Neural cell (in vitro differentiated cells): Measurements from ENCODE around the gene SMIM22. TPM values are rescaled to one million over a fixed set of nuclear protein-coding genes. Genes with fewer than 3 reads are reported as not detected.

ENCODE experiments used
- H2AFZ ChIP-seq: fragments of 200-600, 300-800 bp; sonication (generic), shearing (Covaris generic); 2 replicates; pipeline ENCODE4 v1.6.0; 2014; ENCODE audit warnings: low read depth, mild to moderate bottlenecking, antibody characterized with exemption, low read length, moderate library complexity
- H3F3A ChIP-seq: fragments of 200-600 bp; shearing (Covaris generic); 2 replicates; pipeline ENCODE4 v1.6.1; 2016; ENCODE audit warnings: mild to moderate bottlenecking, moderate library complexity, mixed read lengths, antibody characterized with exemption, low read length; ENCODE audit not compliant: insufficient read depth, poor library complexity, severe bottlenecking
- H3K27ac ChIP-seq: fragments of 200-600, 300-800 bp; sonication (generic), shearing (Covaris generic); 2 replicates; pipeline ENCODE4 v1.5.1; 2014; ENCODE audit warnings: mild to moderate bottlenecking, low read length, moderate library complexity
- H3K27me3 ChIP-seq: fragments of 300-800, 200-600 bp; sonication (generic), shearing (Covaris generic); 2 replicates; pipeline ENCODE4 v1.6.0; 2014; ENCODE audit warnings: mild to moderate bottlenecking, low read depth, low read length, moderate library complexity; ENCODE audit not compliant: insufficient read depth
- H3K36me3 ChIP-seq: fragments of 300-800, 200-600 bp; sonication (generic), shearing (Covaris generic); 2 replicates; pipeline ENCODE4 v1.5.1; 2014; ENCODE audit warnings: mild to moderate bottlenecking, antibody characterized with exemption, low read length, moderate library complexity; ENCODE audit not compliant: insufficient read depth
- H3K4me2 ChIP-seq: fragments of 300-800, 200-600 bp; sonication (generic), shearing (Covaris generic); 2 replicates; pipeline ENCODE4 v1.6.0; 2014; ENCODE audit warnings: mild to moderate bottlenecking, low read length
- H3K4me3 ChIP-seq: fragments of 300-800, 200-600 bp; sonication (generic), shearing (Covaris generic); 2 replicates; pipeline ENCODE4 v1.5.1; 2014; ENCODE audit warnings: mild to moderate bottlenecking, low read length, moderate library complexity
- H3K79me2 ChIP-seq: fragments of 200-600 bp; shearing (Covaris generic); replicated peaks from 2 replicates; pipeline ENCODE4 v1.6.0; 2014; ENCODE audit warnings: mild to moderate bottlenecking, low read length, moderate library complexity; ENCODE audit not compliant: insufficient read depth
- H3K9ac ChIP-seq: fragments of 300-800, 200-600 bp; sonication (generic), shearing (Covaris generic); 2 replicates; pipeline ENCODE4 v1.6.1; 2016; ENCODE audit warnings: mild to moderate bottlenecking, low read length, mixed read lengths
- H3K9me2 ChIP-seq: fragments of 200-600 bp; shearing (Covaris generic); 2 replicates; pipeline ENCODE4 v1.6.1; 2016; ENCODE audit warnings: mild to moderate bottlenecking, low read length, mixed read lengths; ENCODE audit not compliant: insufficient read depth
- H3K9me3 ChIP-seq: fragments of 200-600, 300-800 bp; sonication (generic), shearing (Covaris generic); 2 replicates; pipeline ENCODE4 v1.6.1; 2016; ENCODE audit warnings: mild to moderate bottlenecking, mixed run types, low read length, moderate library complexity, mixed read lengths
- H4K20me1 ChIP-seq: fragments of 200-600 bp; shearing (Covaris generic); 2 replicates; pipeline ENCODE4 v1.6.1; 2016; ENCODE audit warnings: mild to moderate bottlenecking, mixed run types; ENCODE audit not compliant: insufficient read depth
- CTCF ChIP-seq: fragments of 450-650 bp; IDR thresholded peaks from 2 replicates; pipeline ENCODE4 v1.5.1; 2014; ENCODE audit warnings: antibody characterized with exemption, mild to moderate bottlenecking, moderate library complexity; ENCODE audit not compliant: poor library complexity, severe bottlenecking
- EP300 ChIP-seq: fragments of 450-650 bp; conservative IDR thresholded peaks from 2 replicates; pipeline ENCODE4 v1.6.1; 2014; ENCODE audit warnings: antibody characterized with exemption, mild to moderate bottlenecking, moderate library complexity; ENCODE audit not compliant: poor library complexity, severe bottlenecking
- EZH2 ChIP-seq: fragments of 200-600, 300-800 bp; shearing (Covaris generic), sonication (generic); IDR thresholded peaks from 2 replicates; pipeline ENCODE4 v1.6.1; 2014; ENCODE audit warnings: antibody characterized with exemption, low read length, borderline replicate concordance, mild to moderate bottlenecking; ENCODE audit not compliant: insufficient read depth, poor library complexity, severe bottlenecking
- MXI1 ChIP-seq: fragments of 450-650 bp; conservative IDR thresholded peaks from 2 replicates; pipeline ENCODE4 v1.6.1; 2014; ENCODE audit warnings: antibody characterized with exemption, mild to moderate bottlenecking; ENCODE audit not compliant: poor library complexity, severe bottlenecking
- POLR2AphosphoS5 ChIP-seq: IDR thresholded peaks from 2 replicates; pipeline ENCODE4 v1.6.1; 2012
- RAD21 ChIP-seq: fragments of 450-650 bp; conservative IDR thresholded peaks from 2 replicates; pipeline ENCODE4 v1.6.1; 2014; ENCODE audit warnings: antibody characterized with exemption, mild to moderate bottlenecking, moderate library complexity
- REST ChIP-seq: IDR thresholded peaks from 2 replicates; pipeline ENCODE4 v1.6.1; 2012; ENCODE audit warnings: borderline replicate concordance
- SMC3 ChIP-seq: fragments of 450-650 bp; conservative IDR thresholded peaks from 2 replicates; pipeline ENCODE4 v1.6.1; 2014; ENCODE audit warnings: antibody characterized with exemption, mild to moderate bottlenecking, moderate library complexity; ENCODE audit not compliant: poor library complexity
- TAF1 ChIP-seq: IDR thresholded peaks from 2 replicates; pipeline ENCODE4 v1.6.1; 2012; ENCODE audit warnings: low read depth
- polyA plus RNA-seq: library from polyadenylated mRNA; depleted of rRNA; stranded (reverse); fragments of >200 nt; gene quantifications from 2 replicates; pipeline ENCODE4 v1.2.3, GENCODE V29; 2014

SMIM22 gene
- polyA plus RNA-seq, 1 donor from 2014 or later = not detected

DNA sequence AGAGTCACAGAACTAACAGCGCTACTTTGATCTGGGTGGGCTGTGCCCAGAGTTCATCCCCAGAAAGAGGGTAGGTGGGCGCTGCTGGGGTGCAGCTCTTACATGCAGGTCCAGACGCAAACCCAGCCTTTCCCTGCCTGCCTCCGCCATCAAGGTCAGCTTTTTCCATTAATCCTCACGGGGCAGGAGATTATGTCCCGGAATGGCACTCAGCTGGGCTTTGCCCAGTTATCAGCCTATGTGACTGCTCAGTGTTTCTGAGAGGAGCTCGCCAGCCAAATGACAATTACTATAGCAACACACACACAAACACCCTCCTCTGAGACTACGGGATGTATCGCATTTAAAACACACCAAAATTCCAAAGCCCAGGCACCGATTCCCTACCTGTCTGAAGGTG is 31.8 kb downstream of the SMIM22 start:
- Histone ChIP-seq H3K27me3 (no peaks in the 10 kb centered on the region), H3K4me3 (no peak overlapping the region), H3K9me3 (no peaks in the 10 kb centered on the region), H3K36me3 (no peaks in the 10 kb centered on the region), H4K20me1 (no peaks in the 10 kb centered on the region), H2AFZ (no peak overlapping the region), H3K27ac (no peak overlapping the region), H3K79me2 (no peaks in the 10 kb centered on the region), H3K9me2 (no peaks in the 10 kb centered on the region), H3F3A (no peaks in the 10 kb centered on the region), H3K9ac (no peak overlapping the region), H3K4me2 (no peak overlapping the region)
- no peak for TF ChIP-seq REST
- TF ChIP-seq RAD21 = no peak
- TF ChIP-seq TAF1 = no peak
- TF ChIP-seq POLR2AphosphoS5 = no peak
- TF ChIP-seq EZH2 = no peak
- TF ChIP-seq SMC3 = no peak
- TF ChIP-seq MXI1 = no peak
- no peak for TF ChIP-seq CTCF
- TF ChIP-seq EP300 = no peak

GRCh38 chr16:4828567-4829321 is 33.6 kb downstream of the SMIM22 start:
- Histone ChIP-seq H4K20me1 (no peaks in the 10 kb centered on the region), H3K27me3 (no peaks in the 10 kb centered on the region), H3K9me3 (no peaks in the 10 kb centered on the region), H3K79me2 (no peaks in the 10 kb centered on the region), H3K4me3 (no peak overlapping the region), H3K4me2 (no peak overlapping the region), H3K27ac (no peak overlapping the region), H3K36me3 (no peaks in the 10 kb centered on the region), H3F3A (no peaks in the 10 kb centered on the region), H2AFZ (no peak overlapping the region), H3K9ac (no peak overlapping the region), H3K9me2 (no peaks in the 10 kb centered on the region)
- TF ChIP-seq EP300 = no peak
- no peak for TF ChIP-seq EZH2
- TF ChIP-seq TAF1 = no peak
- TF ChIP-seq SMC3 = no peak
- TF ChIP-seq MXI1 = no peak
- no peak for TF ChIP-seq REST
- TF ChIP-seq RAD21 = no peak
- no peak for TF ChIP-seq CTCF
- no peak for TF ChIP-seq POLR2AphosphoS5
